Esophagus squamous epithelium (tissue), 5 donors: ENCODE results near the gene FOXA2. TPM values are rescaled to one million over a fixed set of nuclear protein-coding genes. Genes with fewer than 3 reads are reported as not detected.

Experiments used
- DNase-seq: peaks from one replicate; lab custom pipeline; 2025; lab: John Stamatoyannopoulos, UW
- H3K27ac ChIP-seq, 4 donors: fragments of 200-600 bp; sonication (generic); one replicate each; pipeline ENCODE4 v1.5.1; 2016 to 2019; ENCODE audit warnings: mild to moderate bottlenecking in 1 of 4
- H3K27me3 ChIP-seq, 4 donors: fragments of 200-600 bp; sonication (generic); 1 replicate in 3 of 4; 2 replicates in 1 of 4; pipeline versions ENCODE4 v1.5.1 to v1.6.0; 2017 to 2021; ENCODE audit warnings: antibody characterized with exemption in 1 of 4
- H3K36me3 ChIP-seq, 3 donors: fragments of 200-600 bp; sonication (generic); one replicate each; pipeline ENCODE4 v1.5.1; 2016 to 2019
- H3K4me1 ChIP-seq, 3 donors: fragments of 200-600 bp; sonication (generic); one replicate each; pipeline ENCODE4 v1.5.1; 2017 to 2019
- H3K4me3 ChIP-seq, 4 donors: fragments of 200-600 bp; sonication (generic); 1 replicate in 3 of 4; 2 replicates in 1 of 4; pipeline ENCODE4 v1.5.1; 2016 to 2019; ENCODE audit warnings: mild to moderate bottlenecking in 2 of 4, moderate library complexity in 1 of 4
- H3K9me3 ChIP-seq, 3 donors: fragments of 200-600 bp; sonication (generic); one replicate each; pipeline ENCODE4 v1.5.1; 2016 to 2019
- CTCF ChIP-seq, 6 experiments: fragments of 450-650 bp in 4 of 6; fragments of 200-600 bp in 2 of 6; sonication (generic) in 2 of 6; IDR thresholded peaks; one replicate each; pipeline ENCODE4 v1.5.1; 2016 to 2019; ENCODE audit warnings: antibody characterized with exemption in 6 of 6, mild to moderate bottlenecking in 4 of 6, moderate library complexity in 4 of 6
- POLR2A ChIP-seq, 4 donors: fragments of 450-650 bp; IDR thresholded peaks; one replicate each; pipeline ENCODE4 v1.6.1; 2017; ENCODE audit warnings: antibody characterized with exemption in 4 of 4, mild to moderate bottlenecking in 4 of 4, moderate library complexity in 3 of 4
- WGBS, 2 donors: methylation state at CpG; one replicate each; pipeline ENCODE4 v1.1.5; 2018; 5-methylcytosine and 5-hydroxymethylcytosine counted together
- intact Hi-C: fragments of 100-400 bp; cut with DNase I; formaldehyde crosslinking; loops from one replicate; pipeline ENCODE4 v1.15.0; 2022
- total RNA-seq, 4 donors: library from RNA; depleted of rRNA; stranded (reverse); fragments of >200 nt; gene quantifications; one replicate each; pipeline ENCODE4 v1.1.0, GENCODE V29; 2016
- donor health status: DM: yes; HTN: yes; CAD: no.

FOXA2 gene
- total RNA-seq, 4 donors from 2014 or later, result 0.13 TPM; not detected in 3

- H3K36me3 ChIP-seq, result no peaks in the 10 kb centered on the region
- intact Hi-C loops, result no loop called here
- TF ChIP-seq CTCF (IDR thresholded peaks at IDR 0.05), result no peak
- TF ChIP-seq POLR2A (IDR thresholded peaks at IDR 0.05), result no peak
- DNase-seq, result no peak
- no peak overlapping the region for H3K4me3 ChIP-seq
- peaks cover 0 to 12% (median 9%) of the 10 kb centered on the region in 3 donors for H3K4me1 ChIP-seq
- H3K9me3 ChIP-seq, result no peaks in the 10 kb centered on the region
- H3K27ac ChIP-seq, result no peak overlapping the region
- peaks cover 0 to 100% (median 22%) of the 10 kb centered on the region in 4 donors for H3K27me3 ChIP-seq
- WGBS, 2 donors, result 41 to 43% methylated on average over 11 of the region's 11 CpGs
Observed at GRCh38 chr20:22569353-22569752, 15.0 kb downstream of the FOXA2 start.

- no peak overlapping the region for H3K27ac ChIP-seq
- H3K4me1 ChIP-seq, result peaks cover 0 to 12% (median 9%) of the 10 kb centered on the region in 3 donors
- no peaks in the 10 kb centered on the region for H3K9me3 ChIP-seq
- H3K27me3 ChIP-seq, result peaks cover 0 to 100% (median 22%) of the 10 kb centered on the region in 4 donors
- no peaks in the 10 kb centered on the region for H3K36me3 ChIP-seq
- TF ChIP-seq CTCF (IDR thresholded peaks at IDR 0.05) (no peak), POLR2A (IDR thresholded peaks at IDR 0.05) (no peak)
- DNase-seq, result no peak
- WGBS, 2 donors, result 9 to 12% methylated on average over 5 to 7 of the region's 31 CpGs
- intact Hi-C loops, result no loop called here
- H3K4me3 ChIP-seq, result peak overlapping the region in 1 of 4 donors; percentile 45
Observed at GRCh38 chr20:22568872-22569344, 15.5 kb downstream of the FOXA2 start.

- intact Hi-C loops, result no loop called here
- DNase-seq, result no peak
- peak overlapping the region in 1 of 4 donors; percentile 45 for H3K4me3 ChIP-seq
- TF ChIP-seq CTCF (IDR thresholded peaks at IDR 0.05), result no peak
- TF ChIP-seq POLR2A (IDR thresholded peaks at IDR 0.05), result no peak
- no peaks in the 10 kb centered on the region for H3K9me3 ChIP-seq
- 31 to 46% methylated on average over 14 to 26 of the region's 57 CpGs for WGBS, 2 donors
- H3K27me3 ChIP-seq, result peaks cover 0 to 100% (median 22%) of the 10 kb centered on the region in 4 donors
- no peak overlapping the region for H3K27ac ChIP-seq
- H3K36me3 ChIP-seq, result no peaks in the 10 kb centered on the region
- H3K4me1 ChIP-seq, result peaks cover 0 to 12% (median 9%) of the 10 kb centered on the region in 3 donors
Observed at GRCh38 chr20:22567944-22568871, 16.2 kb downstream of the FOXA2 start.

GRCh38 chr20:22566876-22567658 lies 17.3 kb downstream of the FOXA2 start:
- DNase-seq, result no peak
- intact Hi-C loops, result no loop called here
- H3K9me3 ChIP-seq, result no peaks in the 10 kb centered on the region
- H3K36me3 ChIP-seq, result no peaks in the 10 kb centered on the region
- peaks cover 0 to 12% (median 9%) of the 10 kb centered on the region in 3 donors for H3K4me1 ChIP-seq
- TF ChIP-seq POLR2A (IDR thresholded peaks at IDR 0.05) (no peak), CTCF (IDR thresholded peaks at IDR 0.05) (no peak)
- WGBS, 2 donors, result 33 to 41% methylated on average over 13 of the region's 13 CpGs
- H3K4me3 ChIP-seq, result no peak overlapping the region
- H3K27me3 ChIP-seq, result peaks cover 0 to 99% (median 22%) of the 10 kb centered on the region in 4 donors
- no peak overlapping the region for H3K27ac ChIP-seq
